ENCODE measurements around the gene NPLOC4. TPM values are rescaled to one million over a fixed set of nuclear protein-coding genes. Genes with fewer than 3 reads are reported as not detected.
A peak's percentile ranks its signal among the peaks of the same experiment; 100 is the strongest.

NPLOC4 gene
- total and polyA plus RNA-seq, 2 of the 13 experiments (the other 11 are each of a cell fraction or from before 2014, with no cell fraction given): 57.0 to 97.0 TPM

DNA sequence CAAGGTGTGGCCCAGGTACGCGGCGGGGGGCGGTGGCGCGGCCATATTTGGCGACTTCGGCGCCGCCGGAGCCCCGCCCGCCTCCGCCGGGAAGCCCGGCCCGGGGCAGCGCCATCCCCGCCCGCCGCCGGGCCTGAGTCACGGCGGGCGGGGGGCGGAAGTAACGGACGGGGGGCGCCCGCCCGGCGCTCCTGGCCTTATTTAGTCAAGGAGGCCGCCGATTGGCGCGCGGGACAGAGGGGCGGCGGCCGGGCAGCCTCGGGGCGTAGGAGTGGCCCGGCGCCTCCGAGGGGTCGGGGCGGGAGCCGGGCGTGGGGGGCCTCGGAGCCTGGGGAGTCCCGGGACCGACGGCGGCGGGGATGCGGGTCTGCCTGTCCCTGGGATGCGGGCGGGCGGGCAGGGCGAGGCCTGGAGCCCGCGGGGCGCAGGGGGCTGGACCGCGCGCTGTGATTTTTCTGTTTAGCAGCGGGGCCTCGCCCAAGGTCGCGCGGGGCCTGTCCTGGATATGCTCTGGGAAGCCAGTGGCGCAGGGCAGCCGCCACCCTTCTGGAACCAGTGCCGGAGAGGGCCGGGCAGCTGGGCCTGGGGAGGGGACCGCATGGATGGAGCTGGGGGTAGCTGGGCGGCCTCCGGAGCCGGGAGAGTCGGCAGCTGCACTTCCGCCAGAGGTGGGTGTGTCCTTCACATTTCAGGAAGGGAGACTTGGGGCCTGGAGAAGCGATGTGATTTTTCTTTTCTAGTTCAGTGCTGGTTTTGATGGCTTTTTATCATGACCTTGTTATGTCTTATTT, 122.0 kb downstream of the NPLOC4 start (continued):
- TF ChIP-seq, protein P1, sequence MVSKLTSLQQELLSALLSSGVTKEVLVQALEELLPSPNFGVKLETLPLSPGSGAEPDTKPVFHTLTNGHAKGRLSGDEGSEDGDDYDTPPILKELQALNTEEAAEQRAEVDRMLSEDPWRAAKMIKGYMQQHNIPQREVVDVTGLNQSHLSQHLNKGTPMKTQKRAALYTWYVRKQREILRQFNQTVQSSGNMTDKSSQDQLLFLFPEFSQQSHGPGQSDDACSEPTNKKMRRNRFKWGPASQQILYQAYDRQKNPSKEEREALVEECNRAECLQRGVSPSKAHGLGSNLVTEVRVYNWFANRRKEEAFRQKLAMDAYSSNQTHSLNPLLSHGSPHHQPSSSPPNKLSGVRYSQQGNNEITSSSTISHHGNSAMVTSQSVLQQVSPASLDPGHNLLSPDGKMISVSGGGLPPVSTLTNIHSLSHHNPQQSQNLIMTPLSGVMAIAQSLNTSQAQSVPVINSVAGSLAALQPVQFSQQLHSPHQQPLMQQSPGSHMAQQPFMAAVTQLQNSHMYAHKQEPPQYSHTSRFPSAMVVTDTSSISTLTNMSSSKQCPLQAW (CRISPR knock-in tag; IDR thresholded peaks at IDR 0.05): no peak
- TF ChIP-seq ZNF326 (CRISPR knock-in tag; IDR thresholded peaks at IDR 0.05; ENCODE audit: borderline replicate concordance): no peak
- 0 out of 2 replicates have a peak, but pooled peaks have one; percentile 24 for TF ChIP-seq ZNF746 (CRISPR knock-in tag; IDR thresholded peaks at IDR 0.05)
- no peak for TF ChIP-seq HNF4A (CRISPR knock-in tag; IDR thresholded peaks at IDR 0.05)
- TF ChIP-seq ZNF292 (CRISPR knock-in tag; IDR thresholded peaks at IDR 0.05; ENCODE audit: borderline replicate concordance, low read depth): no peak
- no peak for TF ChIP-seq NR1H2 (CRISPR knock-in tag; IDR thresholded peaks at IDR 0.05; ENCODE audit: borderline replicate concordance, low read depth)
- TF ChIP-seq ZSCAN21 (CRISPR knock-in tag; IDR thresholded peaks at IDR 0.05; ENCODE audit: borderline replicate concordance): 0 out of 2 replicates have a peak, but pooled peaks have one; percentile 13
- TF ChIP-seq JUND (CRISPR knock-in tag; IDR thresholded peaks at IDR 0.05): no peak
- no peak for TF ChIP-seq ZMYM3 (CRISPR knock-in tag; IDR thresholded peaks at IDR 0.05)
- TF ChIP-seq ATM (IDR thresholded peaks at IDR 0.05; ENCODE audit: borderline replicate concordance): no peak
- TF ChIP-seq BRCA1 (CRISPR knock-in tag; IDR thresholded peaks at IDR 0.05): 0 out of 2 replicates have a peak, but pooled peaks have one; percentile 32
- no peak for TF ChIP-seq SKI (IDR thresholded peaks at IDR 0.05; ENCODE audit: partially characterized antibody)
- TF ChIP-seq ZNF776 (CRISPR knock-in tag; IDR thresholded peaks at IDR 0.05): no peak; the same call in 1 of the 2 replicates
- TF ChIP-seq PATZ1 (CRISPR knock-in tag; IDR thresholded peaks at IDR 0.05): peak; percentile 44
- TF ChIP-seq NCOA2 (CRISPR knock-in tag; IDR thresholded peaks at IDR 0.05): peak; percentile 38; the same call in 1 of the 2 replicates
- TF ChIP-seq EEA1 (CRISPR knock-in tag; IDR thresholded peaks at IDR 0.05; ENCODE audit: borderline replicate concordance): peak; percentile 16; the same call in 1 of the 2 replicates
- TF ChIP-seq RFX5 (IDR thresholded peaks at IDR 0.05; ENCODE audit: low read depth, low read length): no peak
- TF ChIP-seq THRA (CRISPR knock-in tag; IDR thresholded peaks at IDR 0.05; ENCODE audit: borderline replicate concordance): no peak
- TF ChIP-seq NR2C2 (CRISPR knock-in tag; IDR thresholded peaks at IDR 0.05; ENCODE audit: borderline replicate concordance): no peak
- no peak for TF ChIP-seq KDM5A (IDR thresholded peaks at IDR 0.05; ENCODE audit: borderline replicate concordance, low read length)
- no peak for TF ChIP-seq ZNF256 (CRISPR knock-in tag; conservative IDR thresholded peaks at IDR 0.05)
- TF ChIP-seq KAT2B (IDR thresholded peaks at IDR 0.05; ENCODE audit: borderline replicate concordance, low read depth, low read length): no peak
- peak; percentile 69; the same call in 1 of the 2 replicates for TF ChIP-seq ARID2 (CRISPR knock-in tag; IDR thresholded peaks at IDR 0.05; ENCODE audit: borderline replicate concordance)
- no peak for TF ChIP-seq ZNF180 (CRISPR knock-in tag; IDR thresholded peaks at IDR 0.05; ENCODE audit: borderline replicate concordance, low read depth)

Data from HepG2 (cell line).